LNCaP clone FGC (cell line): ENCODE results near the gene CFAP61.

Experiments
- DNase-seq: peaks from one replicate; pipeline ENCODE4 v3.0.0-alpha.2; 2011; ENCODE audit warnings: low read depth
- H3K4me3 ChIP-seq: 2 replicates; pipeline ENCODE4 v1.5.1; 2011; ENCODE audit warnings: mild to moderate bottlenecking, low read depth, low read length, control low read depth
- CTCF ChIP-seq: IDR thresholded peaks from 2 replicates; pipeline ENCODE4 v1.5.1; 2012; ENCODE audit warnings: mild to moderate bottlenecking; ENCODE audit not compliant: control insufficient read depth, insufficient read depth; ENCODE audit errors: extremely low read depth

Gene CFAP61

DNA sequence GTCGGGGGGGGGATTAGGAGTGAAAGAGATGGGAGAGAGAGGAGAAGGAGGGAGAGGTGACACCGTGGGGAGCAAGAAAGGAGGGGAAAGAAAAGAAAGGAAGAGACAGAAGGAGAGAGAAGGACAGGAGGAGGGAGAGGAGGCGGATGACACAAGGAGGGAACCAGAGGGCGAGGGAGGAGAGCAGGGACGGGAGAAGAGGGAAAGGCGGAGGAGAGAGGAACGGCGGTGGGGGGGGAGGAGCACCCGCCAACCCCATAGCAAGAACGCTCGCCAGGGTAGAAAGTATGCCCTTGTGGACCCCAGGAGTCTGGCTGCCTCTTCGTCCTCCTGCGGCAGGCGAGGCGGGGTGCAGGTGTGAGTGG is 311.1 kb downstream of the CFAP61 start:
- TF ChIP-seq CTCF: no peak
- H3K4me3 ChIP-seq: no peak overlapping the region
- DNase-seq: no peak

DNA sequence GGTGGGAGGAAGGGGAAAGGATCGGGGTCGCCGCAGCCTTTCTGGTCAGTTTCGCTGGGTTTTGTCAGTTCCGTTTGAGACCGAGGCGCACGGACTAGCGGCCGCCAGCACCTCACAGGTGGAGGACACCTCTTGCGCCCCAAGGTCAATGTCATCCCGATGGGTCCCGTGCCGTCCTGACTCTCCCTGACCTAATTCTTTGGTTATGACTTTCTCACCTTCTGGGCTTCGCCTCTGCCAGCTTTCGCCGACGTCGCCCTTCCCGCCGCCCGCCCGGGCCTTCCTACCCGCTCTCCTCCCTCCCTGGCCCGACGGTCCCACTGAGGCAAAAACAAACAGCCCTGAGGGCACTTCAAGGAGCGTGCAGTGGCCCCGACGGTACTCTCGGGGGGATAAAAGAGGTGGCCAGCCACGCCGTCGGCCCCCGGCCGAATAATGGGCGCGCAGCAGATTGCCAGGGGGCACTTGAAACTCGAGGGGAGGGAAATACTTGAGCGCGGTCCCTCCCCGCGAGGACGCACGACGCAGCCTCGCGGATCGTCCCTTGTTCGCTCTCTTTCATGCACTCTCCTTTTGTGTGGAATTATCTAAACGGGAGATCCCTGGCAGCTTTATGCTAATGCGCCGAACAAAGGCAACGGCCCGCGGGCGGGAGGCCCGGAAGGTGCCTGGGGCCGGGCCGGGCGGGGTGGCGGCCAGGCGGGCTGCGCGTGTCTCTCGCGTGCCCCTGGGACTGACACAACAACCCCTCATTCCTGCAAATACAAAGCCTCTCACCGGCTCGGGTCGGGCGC is 311.7 kb downstream of the CFAP61 start:
- TF ChIP-seq CTCF: no peak
- no peak overlapping the region for H3K4me3 ChIP-seq
- no peak for DNase-seq

DNA sequence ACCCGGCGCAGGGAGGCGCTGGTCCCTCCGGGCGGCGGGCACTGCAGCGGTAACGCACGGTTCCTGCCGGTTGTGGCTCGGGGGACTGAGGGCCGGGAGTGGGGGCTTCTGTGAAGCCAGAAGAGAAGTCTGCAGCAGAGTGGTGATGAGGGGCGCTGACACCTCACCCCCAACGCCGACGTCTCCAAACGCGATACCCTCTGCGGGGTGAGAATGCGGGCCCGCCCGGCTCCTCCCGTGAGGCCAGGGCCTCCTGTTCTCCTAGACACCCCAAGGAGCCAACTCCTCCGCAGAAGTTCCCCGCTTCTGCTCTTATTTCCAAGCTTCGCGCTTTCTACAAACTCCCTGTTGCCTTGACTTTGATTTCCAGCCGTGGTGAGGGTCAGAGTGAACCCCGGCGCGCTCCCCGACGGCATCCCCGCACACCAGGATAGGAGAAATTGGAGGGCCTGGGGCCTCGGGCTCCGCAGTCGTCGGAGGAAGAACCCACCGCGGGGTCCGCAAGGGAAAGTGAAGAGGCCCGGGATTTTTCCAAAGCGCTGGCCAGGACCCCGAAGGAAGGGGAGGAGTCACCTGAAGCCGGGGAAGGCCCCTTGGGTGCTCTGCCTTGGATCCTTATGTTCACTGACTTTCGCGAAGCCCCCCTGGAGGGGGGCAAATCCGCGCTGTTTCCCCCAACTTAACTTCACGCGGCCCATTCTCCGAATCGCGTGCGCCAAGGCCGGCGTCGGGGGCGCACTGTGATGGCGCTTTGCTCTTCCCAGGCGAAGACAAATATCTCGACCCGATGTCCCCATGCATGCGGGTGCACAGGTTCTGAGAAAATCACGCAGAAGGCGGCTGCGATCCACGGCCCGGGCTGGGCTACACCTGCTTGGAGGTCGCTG is 312.5 kb downstream of the CFAP61 start:
- no peak for DNase-seq
- no peak for TF ChIP-seq CTCF

DNA sequence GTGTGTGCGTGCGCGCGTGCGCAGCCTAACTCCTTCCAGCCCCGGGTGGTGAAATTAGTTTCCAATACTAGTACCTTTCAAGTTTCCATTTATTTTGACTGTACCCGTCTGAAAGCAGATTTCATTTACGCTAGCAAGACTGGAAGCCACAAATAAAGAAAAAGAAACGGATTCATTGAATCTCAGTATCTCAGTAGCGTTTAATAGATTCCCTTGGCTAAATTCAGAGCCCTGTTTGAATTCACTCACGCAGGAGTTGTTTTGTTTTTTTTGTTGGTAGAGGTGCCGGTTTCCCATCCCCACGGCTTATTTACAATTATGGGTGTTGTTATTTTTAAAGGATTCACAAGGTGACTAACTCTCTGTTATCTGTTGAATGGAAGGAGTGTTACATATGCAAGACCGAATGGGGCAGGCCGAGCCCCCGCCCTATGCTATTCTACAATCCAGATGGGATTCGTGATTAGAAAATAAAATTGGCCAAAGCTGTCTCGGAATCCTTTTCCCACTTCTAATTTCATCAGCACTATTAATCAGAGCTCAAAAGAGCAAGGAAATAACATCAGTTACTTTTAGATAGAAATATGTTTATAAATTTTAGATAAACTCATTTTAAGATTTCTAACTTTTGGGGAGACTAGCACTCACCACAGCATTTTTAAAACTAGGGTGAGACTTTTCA is 313.3 kb downstream of the CFAP61 start:
- TF ChIP-seq CTCF: no peak
- H3K4me3 ChIP-seq: no peak overlapping the region
- no peak for DNase-seq

More for the DNA sequence above, 312.5 kb downstream of the CFAP61 start:
- no peak overlapping the region for H3K4me3 ChIP-seq

GRCh38 chr20:20366551-20366875 is 314.2 kb downstream of the CFAP61 start:
- H3K4me3 ChIP-seq: no peak overlapping the region
- no peak for DNase-seq
- TF ChIP-seq CTCF: no peak

DNA sequence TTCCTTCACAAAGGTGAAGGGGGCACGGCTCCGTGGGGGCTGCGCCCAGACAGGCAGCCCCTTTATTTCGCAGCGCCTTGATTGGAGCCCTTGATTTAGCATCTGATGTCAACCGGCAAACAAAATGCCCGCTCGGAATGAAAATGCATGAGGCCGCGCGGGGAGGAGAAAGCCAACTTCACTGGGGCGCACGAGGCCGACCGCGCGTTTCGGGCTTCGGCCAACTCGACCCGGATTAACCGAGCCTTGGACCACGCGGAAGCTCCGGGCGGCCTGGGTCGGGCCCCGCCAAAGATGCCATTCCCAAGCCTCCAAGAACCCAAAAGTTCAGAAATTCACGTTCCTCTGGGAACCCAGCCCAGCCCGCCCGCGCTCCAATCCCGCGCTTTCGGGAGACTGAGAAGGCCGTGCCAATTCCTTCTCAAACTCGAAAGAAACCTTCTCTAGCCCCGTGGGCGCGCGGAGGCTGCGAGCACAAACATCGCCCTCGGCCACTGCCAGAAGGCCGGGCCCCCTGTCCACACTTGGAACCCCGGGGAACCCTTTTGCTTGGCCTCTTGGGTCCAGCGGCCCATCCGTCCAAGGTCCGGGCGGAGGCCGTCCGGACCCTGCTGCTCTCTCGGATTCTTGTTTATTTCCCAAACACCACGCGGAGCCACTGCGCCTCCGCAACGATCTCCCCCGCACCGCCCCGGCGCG is 314.7 kb downstream of the CFAP61 start:
- no peak for TF ChIP-seq CTCF
- DNase-seq: no peak
- no peak overlapping the region for H3K4me3 ChIP-seq
